BLaER1 treated with 17β-estradiol and CSF1 and Interleukin-3, amounts not matched to agents 10 nM and 100 nM (cell line): ENCODE results near the gene MAD2L1BP.
"Not testable (repeated sequence)": the region's sequence is repeated elsewhere in the genome, so short reads cannot be mapped to it uniquely, and the experiment has no call there.

Experiments used
- H3K27ac ChIP-seq, 11 experiments: shearing (Covaris generic); formaldehyde crosslinking; 2 replicates each; pipeline ENCODE4 v1.8.1; 2022
- H3K27me3 ChIP-seq, 11 experiments: shearing (Covaris generic); formaldehyde crosslinking; 2 replicates each; pipeline ENCODE4 v1.8.1; 2022
- H3K36me3 ChIP-seq, 11 experiments: shearing (Covaris generic); formaldehyde crosslinking; 2 replicates each; pipeline ENCODE4 v1.8.1; 2022
- H3K4me1 ChIP-seq, 10 experiments: shearing (Covaris generic); formaldehyde crosslinking; 2 replicates each; pipeline ENCODE4 v1.8.1; 2022
- H3K4me2 ChIP-seq, 11 experiments: shearing (Covaris generic); formaldehyde crosslinking; 2 replicates each; pipeline ENCODE4 v1.8.1; 2022
- H3K4me3 ChIP-seq, 10 experiments: shearing (Covaris generic); formaldehyde crosslinking; 2 replicates each; pipeline ENCODE4 v1.8.1; 2022
- H3K9ac ChIP-seq, 11 experiments: shearing (Covaris generic); formaldehyde crosslinking; 2 replicates each; pipeline ENCODE4 v1.8.1; 2022
- H3K9me3 ChIP-seq, 11 experiments: shearing (Covaris generic); formaldehyde crosslinking; replicated peaks in 1 of 11; 2 replicates each; pipeline ENCODE4 v1.8.1; 2022
- H4K20me1 ChIP-seq, 11 experiments: shearing (Covaris generic); formaldehyde crosslinking; 2 replicates each; pipeline ENCODE4 v1.8.1; 2022
- Cebpa-rat ChIP-seq, 11 experiments: shearing (Covaris generic); IDR thresholded peaks; 2 replicates each; pipeline ENCODE4 v1.8.1; 2022

MAD2L1BP gene

GRCh38 chr6:43635387-43636307 is at the start of gene MAD2L1BP:
MAD2L1BP (plus strand) TSS chr6:43635840; CDS start chr6:43635876, 36 bp downstream.
- Histone ChIP-seq H3K27ac (peak within 1 kb of the TSS; percentile 82 to 98 (median 92)), H3K4me3 (peak within 1 kb of the TSS; percentile 72 to 90 (median 88)), H3K9me3 (no peaks in the 10 kb centered on the region), H3K4me2 (peak within 1 kb of the TSS; percentile 85 to 98 (median 94)), H3K36me3 (peaks cover 35 to 43% (median 42%) of the 10 kb centered on the region in 11 experiments), H4K20me1 (peaks cover 9 to 43% (median 30%) of the 10 kb centered on the region in 11 experiments; a peak in 17 of 22 replicates), H3K27me3 (no peaks in the 10 kb centered on the region), H3K9ac (peak within 1 kb of the TSS; percentile 85 to 94 (median 92)), H3K4me1 (peaks cover 73 to 93% (median 84%) of the 10 kb centered on the region in 10 experiments)
- no peak for TF ChIP-seq Cebpa-rat (IDR thresholded peaks at IDR 0.05)

- no peaks in the 10 kb centered on the region for H3K9me3 ChIP-seq
- no peak overlapping the region for H3K9ac ChIP-seq
- TF ChIP-seq Cebpa-rat (IDR thresholded peaks at IDR 0.05), result no peak
- peaks cover 84 to 100% (median 99%) of the 10 kb centered on the region in 11 experiments for H3K36me3 ChIP-seq
- no peaks in the 10 kb centered on the region for H3K4me1 ChIP-seq
- no peak overlapping the region for H3K27ac ChIP-seq
- H3K27me3 ChIP-seq, result no peaks in the 10 kb centered on the region
- no peak overlapping the region for H3K4me3 ChIP-seq
- peaks cover 0 to 36% (median 0%) of the 10 kb centered on the region in 11 experiments; a peak in 5 of 22 replicates for H4K20me1 ChIP-seq
- no peak overlapping the region for H3K4me2 ChIP-seq
Measured at GRCh38 chr6:43588194-43588593, 47.4 kb upstream of the MAD2L1BP start.

- H3K27ac ChIP-seq, H3K4me1 ChIP-seq, H3K4me3 ChIP-seq, H3K9me3 ChIP-seq, H3K9ac ChIP-seq, H3K4me2 ChIP-seq, H3K27me3 ChIP-seq: not testable (repeated sequence)
- Histone ChIP-seq H4K20me1 (peaks cover 0 to 36% (median 0%) of the 10 kb centered on the region in 11 experiments; a peak in 4 of 22 replicates), H3K36me3 (peaks cover 74 to 100% (median 98%) of the 10 kb centered on the region in 11 experiments)
Measured at GRCh38 chr6:43589564-43589963, 46.1 kb upstream of the MAD2L1BP start.

- H3K4me3 ChIP-seq, result no peak overlapping the region
Measured at GRCh38 chr6:43593938-43594337, 41.7 kb upstream of the MAD2L1BP start.

GRCh38 chr6:43600595-43600994 is 35.0 kb upstream of the MAD2L1BP start:
- Histone ChIP-seq H3K4me3 (no peak overlapping the region), H3K9me3 (no peaks in the 10 kb centered on the region), H3K27me3 (no peaks in the 10 kb centered on the region), H3K36me3 (peaks cover 78 to 99% (median 93%) of the 10 kb centered on the region in 11 experiments), H3K4me2 (no peak overlapping the region), H3K27ac (no peak overlapping the region), H3K9ac (no peak overlapping the region), H3K4me1 (no peaks in the 10 kb centered on the region), H4K20me1 (peaks cover 0 to 4% (median 0%) of the 10 kb centered on the region in 11 experiments; a peak in 2 of 22 replicates)
- TF ChIP-seq Cebpa-rat (IDR thresholded peaks at IDR 0.05), result no peak

More at GRCh38 chr6:43593938-43594337, 41.7 kb upstream of the MAD2L1BP start:
- peaks cover 0 to 17% (median 0%) of the 10 kb centered on the region in 11 experiments; a peak in 3 of 22 replicates for H4K20me1 ChIP-seq
- no peak for TF ChIP-seq Cebpa-rat (IDR thresholded peaks at IDR 0.05)
- H3K4me1 ChIP-seq, result no peaks in the 10 kb centered on the region
- H3K27me3 ChIP-seq, result no peaks in the 10 kb centered on the region
- H3K27ac ChIP-seq, result no peak overlapping the region
- no peaks in the 10 kb centered on the region for H3K9me3 ChIP-seq
- no peak overlapping the region for H3K9ac ChIP-seq
- no peak overlapping the region for H3K4me2 ChIP-seq
- peaks cover 54 to 96% (median 89%) of the 10 kb centered on the region in 11 experiments for H3K36me3 ChIP-seq

GRCh38 chr6:43604174-43604573 is 31.5 kb upstream of the MAD2L1BP start:
- H3K27me3 ChIP-seq, result no peaks in the 10 kb centered on the region
- no peak overlapping the region for H3K27ac ChIP-seq
- H3K4me3 ChIP-seq, result no peak overlapping the region
- H3K4me2 ChIP-seq, result no peak overlapping the region
- H3K9ac ChIP-seq, result no peak overlapping the region
- no peak for TF ChIP-seq Cebpa-rat (IDR thresholded peaks at IDR 0.05)
- H3K9me3 ChIP-seq, result no peaks in the 10 kb centered on the region
- peaks cover 9 to 16% (median 12%) of the 10 kb centered on the region in 10 experiments for H3K4me1 ChIP-seq
- peaks cover 72 to 93% (median 87%) of the 10 kb centered on the region in 11 experiments for H3K36me3 ChIP-seq
- H4K20me1 ChIP-seq, result peaks cover 0 to 9% (median 3%) of the 10 kb centered on the region in 11 experiments; a peak in 4 of 22 replicates

GRCh38 chr6:43606019-43606418 is 29.6 kb upstream of the MAD2L1BP start:
- H4K20me1 ChIP-seq, result peaks cover 0 to 9% (median 4%) of the 10 kb centered on the region in 11 experiments; a peak in 5 of 22 replicates
- H3K4me2 ChIP-seq, result no peak overlapping the region
- peaks cover 70 to 93% (median 86%) of the 10 kb centered on the region in 11 experiments for H3K36me3 ChIP-seq

GRCh38 chr6:43608310-43608763 is 27.3 kb upstream of the MAD2L1BP start:
- Histone ChIP-seq H3K4me2 (peak overlapping the region; percentile 49 to 83 (median 63)), H3K9me3 (no peaks in the 10 kb centered on the region), H4K20me1 (peaks cover 0 to 9% (median 4%) of the 10 kb centered on the region in 11 experiments; a peak in 5 of 22 replicates), H3K27ac (peak overlapping the region in 8 of 11 experiments; percentile 21 to 67 (median 48); a peak in 15 of 22 replicates), H3K9ac (peak overlapping the region in 9 of 11 experiments; percentile 1 to 50 (median 31); a peak in 8 of 22 replicates), H3K4me1 (peaks cover 10 to 22% (median 12%) of the 10 kb centered on the region in 10 experiments), H3K27me3 (no peaks in the 10 kb centered on the region), H3K36me3 (peaks cover 70 to 93% (median 86%) of the 10 kb centered on the region in 11 experiments), H3K4me3 (no peak overlapping the region)
- no peak for TF ChIP-seq Cebpa-rat (IDR thresholded peaks at IDR 0.05)

More at GRCh38 chr6:43606019-43606418, 29.6 kb upstream of the MAD2L1BP start:
- no peak for TF ChIP-seq Cebpa-rat (IDR thresholded peaks at IDR 0.05)
- Histone ChIP-seq H3K27ac (no peak overlapping the region), H3K27me3 (no peaks in the 10 kb centered on the region), H3K9ac (no peak overlapping the region), H3K4me3 (no peak overlapping the region), H3K9me3 (no peaks in the 10 kb centered on the region), H3K4me1 (peaks cover 10 to 22% (median 12%) of the 10 kb centered on the region in 10 experiments)

- no peaks in the 10 kb centered on the region for H3K27me3 ChIP-seq
- H3K9me3 ChIP-seq, result no peaks in the 10 kb centered on the region
- no peak overlapping the region for H3K4me3 ChIP-seq
- no peak for TF ChIP-seq Cebpa-rat (IDR thresholded peaks at IDR 0.05)
- H3K9ac ChIP-seq, result peak overlapping the region in 9 of 11 experiments; percentile 1 to 50 (median 31); a peak in 6 of 22 replicates
- peak overlapping the region in 8 of 11 experiments; percentile 21 to 67 (median 48); a peak in 15 of 22 replicates for H3K27ac ChIP-seq
- peaks cover 70 to 93% (median 86%) of the 10 kb centered on the region in 11 experiments for H3K36me3 ChIP-seq
- H3K4me2 ChIP-seq, result peak overlapping the region; percentile 49 to 83 (median 63)
- H3K4me1 ChIP-seq, result peaks cover 10 to 22% (median 12%) of the 10 kb centered on the region in 10 experiments
- peaks cover 0 to 12% (median 4%) of the 10 kb centered on the region in 11 experiments; a peak in 5 of 22 replicates for H4K20me1 ChIP-seq
Measured at GRCh38 chr6:43608807-43609206, 26.8 kb upstream of the MAD2L1BP start.
